ENCODE measurements around the gene OR2V1.
"Not testable (repeated sequence)": the region's sequence is repeated elsewhere in the genome, so short reads cannot be mapped to it uniquely, and the experiment has no call there.

The OR2V1 gene

DNA sequence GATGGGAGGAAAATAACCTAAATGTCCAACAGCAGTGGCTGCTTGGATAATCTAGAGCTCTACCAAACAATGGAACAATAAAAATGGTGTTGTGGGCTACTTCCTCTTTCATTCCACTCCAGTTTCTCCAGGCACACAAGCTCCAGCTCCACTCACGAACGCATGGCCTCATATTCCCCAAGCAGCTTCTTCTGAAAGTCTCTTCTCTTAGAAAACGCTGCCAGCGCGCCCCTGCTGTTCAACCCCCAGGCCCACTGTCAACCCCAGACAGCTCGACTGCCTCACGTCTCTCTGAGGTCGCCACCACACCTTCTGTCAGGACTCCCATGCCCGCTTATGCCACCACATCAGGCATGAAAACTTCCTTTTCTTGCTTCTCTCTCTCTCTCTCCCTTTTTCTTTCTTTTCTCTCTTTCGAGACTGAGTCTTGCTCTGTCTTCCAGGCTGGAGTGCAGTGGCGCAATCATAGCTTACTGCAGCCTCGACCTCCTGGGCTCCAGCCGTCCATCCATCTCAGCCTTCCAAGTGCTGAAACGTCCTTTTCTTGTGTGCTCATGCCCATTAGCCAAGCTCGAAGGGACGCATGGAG is 32.6 kb upstream of the OR2V1 start:
- FAIRE-seq = no peak
- TF ChIP-seq CTCF (IDR thresholded peaks at IDR 0.05; ENCODE audit: insufficient read depth, missing control alignments) = no peak
- DNase-seq (ENCODE audit: insufficient read length, low spot score) = no peak

DNA sequence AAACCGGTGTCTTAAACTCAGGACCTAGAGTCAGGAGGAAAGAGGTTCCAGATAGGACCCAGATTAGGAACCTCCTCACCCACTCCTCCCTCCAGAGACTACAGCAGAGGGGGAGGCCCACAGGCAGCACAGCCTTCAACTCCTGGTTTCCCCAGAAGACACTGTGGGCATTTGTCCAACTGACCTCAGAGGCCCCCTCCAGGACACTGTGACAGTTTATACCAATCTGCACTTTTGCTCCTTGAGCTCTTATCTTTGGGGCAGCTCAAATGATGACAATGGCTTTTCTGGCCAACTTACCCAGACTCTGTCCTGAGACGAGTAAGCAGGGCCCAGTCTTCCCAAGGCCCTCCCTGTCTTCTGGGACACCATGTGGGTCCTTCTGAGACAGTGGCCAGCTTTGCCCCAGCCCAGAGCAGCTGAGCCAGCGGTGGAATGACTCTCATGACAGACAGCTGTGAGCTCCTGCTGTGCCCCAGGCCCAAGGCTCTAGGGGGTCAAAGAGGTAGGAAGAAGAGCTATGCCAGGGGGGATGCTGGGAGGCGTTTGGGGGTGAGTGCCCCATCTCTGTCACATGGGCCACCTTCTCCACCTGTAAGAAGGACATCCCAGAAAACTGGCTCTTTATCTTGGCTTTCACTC is 30.7 kb upstream of the OR2V1 start:
- no peak for TF ChIP-seq CTCF (IDR thresholded peaks at IDR 0.05; ENCODE audit: insufficient read depth, missing control alignments)
- DNase-seq (ENCODE audit: insufficient read length, low spot score) (no peak), FAIRE-seq (no peak)

GRCh38 chr5:181160755-181161533 is 30.0 kb upstream of the OR2V1 start:
- DNase-seq (ENCODE audit: insufficient read length, low spot score) = peak; percentile 46

GRCh38 chr5:181160152-181160754 is 29.3 kb upstream of the OR2V1 start:
- no peak for TF ChIP-seq CTCF (IDR thresholded peaks at IDR 0.05; ENCODE audit: insufficient read depth, missing control alignments)
- FAIRE-seq (no peak), DNase-seq (ENCODE audit: insufficient read length, low spot score) (no peak)

More at GRCh38 chr5:181160755-181161533, 30.0 kb upstream of the OR2V1 start:
- not testable (repeated sequence) for FAIRE-seq

- FAIRE-seq = no peak
- peak; percentile 95 for TF ChIP-seq CTCF (IDR thresholded peaks at IDR 0.05; ENCODE audit: insufficient read depth, missing control alignments)
- peak; percentile 70 for DNase-seq (ENCODE audit: insufficient read length, low spot score)
Observed at GRCh38 chr5:181159286-181160151, 28.6 kb upstream of the OR2V1 start.

GRCh38 chr5:181158869-181159268 is 27.9 kb upstream of the OR2V1 start:
- no peak for TF ChIP-seq CTCF (IDR thresholded peaks at IDR 0.05; ENCODE audit: insufficient read depth, missing control alignments)
- FAIRE-seq (no peak), DNase-seq (ENCODE audit: insufficient read length, low spot score) (no peak)

DNA sequence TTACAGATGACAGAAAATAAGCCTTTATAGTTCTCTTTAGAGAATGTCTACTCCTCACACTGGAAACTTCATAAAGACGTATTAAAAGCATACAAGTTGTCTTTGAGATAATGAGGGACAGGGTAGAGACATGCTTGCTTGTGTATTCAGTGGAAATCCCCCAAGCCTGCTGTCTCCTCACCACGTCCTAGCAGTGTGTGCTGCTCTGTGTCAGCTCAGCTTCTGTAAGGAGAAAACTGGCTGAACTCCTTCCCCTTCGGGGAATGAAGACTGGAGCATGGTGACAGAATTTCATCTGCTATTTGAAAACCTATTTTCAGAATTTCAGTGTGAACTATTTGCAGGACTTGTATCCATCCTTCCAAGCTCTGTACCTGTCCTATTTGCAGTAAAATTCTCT is 25.8 kb upstream of the OR2V1 start:
- DNase-seq (ENCODE audit: insufficient read length, low spot score) (no peak), FAIRE-seq (no peak)
- TF ChIP-seq CTCF (IDR thresholded peaks at IDR 0.05; ENCODE audit: insufficient read depth, missing control alignments) = no peak

Data from D721Med (cell line).